ENCODE results near the gene MYOM1. TPM values are rescaled to one million over a fixed set of nuclear protein-coding genes. Genes with fewer than 3 reads are reported as not detected.

MYOM1 gene
- polyA plus RNA-seq (2013, experiment 1 of 2): 0.25 TPM
- 0.32 TPM for polyA plus RNA-seq (2013, experiment 2 of 2)

DNA sequence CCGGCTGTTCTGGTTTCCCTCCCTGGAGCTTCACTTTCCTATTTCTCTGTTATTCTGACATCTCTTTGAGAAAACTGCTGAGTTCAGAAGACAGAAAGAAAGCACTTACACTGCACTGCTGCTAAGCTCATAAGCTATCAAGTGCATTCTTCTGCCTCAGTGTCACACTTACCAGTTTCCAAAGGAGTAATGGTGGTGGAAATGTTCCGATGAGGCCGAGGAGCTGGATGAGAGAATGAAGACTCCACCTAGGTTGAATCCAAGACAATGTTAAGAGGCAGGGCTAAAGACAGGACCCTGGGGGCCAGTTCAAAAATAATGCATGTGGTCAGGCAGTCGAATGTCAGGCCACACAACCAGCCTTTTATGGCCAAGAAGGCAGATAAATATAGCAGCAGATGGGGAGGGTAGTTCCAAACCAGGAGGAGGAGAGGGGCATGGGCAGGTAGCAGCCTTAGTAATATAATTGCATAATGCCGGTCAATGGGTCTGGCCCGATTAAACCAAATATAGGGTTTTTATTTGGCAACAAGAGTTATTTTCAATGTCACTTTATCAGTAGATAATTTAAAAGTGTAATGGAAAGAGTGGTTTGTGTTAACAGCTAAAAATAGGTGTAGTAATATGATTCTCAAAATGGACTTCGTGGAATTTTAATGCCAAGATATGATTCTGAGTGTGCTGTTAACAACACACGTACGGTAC, at the start of gene MYOM1:
MYOM1 (minus strand) TSS at position 338 of the 705 bp plus-strand sequence. CDS start 4,745 bp downstream, outside the sequence.
- WGBS: 88% methylated on average over 9 of the region's 9 CpGs
- H3K4me1 ChIP-seq (ENCODE audit: insufficient read depth, low read length): peaks cover 13% of the 10 kb centered on the region
- no peaks in the 10 kb centered on the region for H3K9me3 ChIP-seq (ENCODE audit: insufficient read depth, low read depth, low read length)
- no peak within 1 kb of the TSS for H3K9ac ChIP-seq (ENCODE audit: low read depth, low read length)
- H3K27me3 ChIP-seq (ENCODE audit: insufficient read depth, low read length): no peaks in the 10 kb centered on the region
- H3K4me3 ChIP-seq (ENCODE audit: low read length): no peak within 1 kb of the TSS
- H3K36me3 ChIP-seq (ENCODE audit: insufficient read depth, low read length): no peaks in the 10 kb centered on the region
- no peak within 1 kb of the TSS for H3K27ac ChIP-seq (ENCODE audit: low read depth, low read length)

DNA sequence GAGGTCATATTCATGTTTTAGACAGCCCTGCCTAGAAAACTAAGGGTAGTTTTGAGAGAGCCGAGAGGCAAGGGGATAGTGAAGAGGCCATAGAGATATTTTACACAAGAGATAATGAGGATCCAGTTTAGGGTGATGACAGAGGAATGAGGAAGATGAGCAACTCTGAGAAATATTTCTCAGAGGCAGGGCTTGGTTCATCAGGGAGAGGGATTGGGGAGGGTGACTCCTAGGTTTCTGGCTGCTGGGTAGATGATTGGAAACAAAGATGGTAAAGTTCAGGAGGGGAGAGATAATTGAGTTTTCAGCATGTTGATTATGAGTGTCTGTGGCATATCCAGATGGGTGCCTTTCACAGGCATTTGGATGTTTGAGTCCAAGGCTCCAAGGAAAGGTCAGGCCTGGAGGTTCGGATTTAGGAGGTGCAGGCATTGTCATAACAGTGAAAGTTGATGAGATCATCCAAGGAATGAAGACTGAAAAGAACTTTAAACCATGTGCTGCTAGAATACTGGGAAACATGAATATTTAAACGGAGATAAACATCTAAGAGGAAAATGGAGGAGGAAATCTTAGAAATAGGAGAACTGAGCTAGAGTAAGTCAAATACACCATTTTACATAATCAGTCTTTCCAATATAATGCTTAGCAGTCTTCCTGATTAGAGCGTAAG, 49.6 kb upstream of the MYOM1 start:
- Histone ChIP-seq H3K27ac (ENCODE audit: low read depth, low read length) (no peak overlapping the region), H3K9me3 (ENCODE audit: insufficient read depth, low read depth, low read length) (no peaks in the 10 kb centered on the region), H3K4me1 (ENCODE audit: insufficient read depth, low read length) (peaks cover 7% of the 10 kb centered on the region), H3K36me3 (ENCODE audit: insufficient read depth, low read length) (peaks cover 23% of the 10 kb centered on the region), H3K9ac (ENCODE audit: low read depth, low read length) (no peak overlapping the region), H3K27me3 (ENCODE audit: insufficient read depth, low read length) (no peaks in the 10 kb centered on the region), H3K4me3 (ENCODE audit: low read length) (no peak overlapping the region)
- WGBS: 91% methylated on average over 4 of the region's 4 CpGs

GRCh38 chr18:3268306-3268705, 48.5 kb upstream of the MYOM1 start:
- Histone ChIP-seq H3K4me3 (ENCODE audit: low read length) (no peak overlapping the region), H3K9me3 (ENCODE audit: insufficient read depth, low read depth, low read length) (no peaks in the 10 kb centered on the region), H3K4me1 (ENCODE audit: insufficient read depth, low read length) (peaks cover 16% of the 10 kb centered on the region), H3K27me3 (ENCODE audit: insufficient read depth, low read length) (no peaks in the 10 kb centered on the region), H3K27ac (ENCODE audit: low read depth, low read length) (no peak overlapping the region), H3K9ac (ENCODE audit: low read depth, low read length) (no peak overlapping the region), H3K36me3 (ENCODE audit: insufficient read depth, low read length) (peaks cover 13% of the 10 kb centered on the region)

GRCh38 chr18:3266062-3266608, 46.4 kb upstream of the MYOM1 start:
- no peaks in the 10 kb centered on the region for H3K36me3 ChIP-seq (ENCODE audit: insufficient read depth, low read length)
- WGBS: 67% methylated on average over 7 of the region's 7 CpGs
- H3K27ac ChIP-seq (ENCODE audit: low read depth, low read length): no peak overlapping the region
- H3K27me3 ChIP-seq (ENCODE audit: insufficient read depth, low read length): no peaks in the 10 kb centered on the region
- no peak overlapping the region for H3K9ac ChIP-seq (ENCODE audit: low read depth, low read length)
- no peaks in the 10 kb centered on the region for H3K9me3 ChIP-seq (ENCODE audit: insufficient read depth, low read depth, low read length)
- no peak overlapping the region for H3K4me3 ChIP-seq (ENCODE audit: low read length)
- H3K4me1 ChIP-seq (ENCODE audit: insufficient read depth, low read length): peaks cover 17% of the 10 kb centered on the region

DNA sequence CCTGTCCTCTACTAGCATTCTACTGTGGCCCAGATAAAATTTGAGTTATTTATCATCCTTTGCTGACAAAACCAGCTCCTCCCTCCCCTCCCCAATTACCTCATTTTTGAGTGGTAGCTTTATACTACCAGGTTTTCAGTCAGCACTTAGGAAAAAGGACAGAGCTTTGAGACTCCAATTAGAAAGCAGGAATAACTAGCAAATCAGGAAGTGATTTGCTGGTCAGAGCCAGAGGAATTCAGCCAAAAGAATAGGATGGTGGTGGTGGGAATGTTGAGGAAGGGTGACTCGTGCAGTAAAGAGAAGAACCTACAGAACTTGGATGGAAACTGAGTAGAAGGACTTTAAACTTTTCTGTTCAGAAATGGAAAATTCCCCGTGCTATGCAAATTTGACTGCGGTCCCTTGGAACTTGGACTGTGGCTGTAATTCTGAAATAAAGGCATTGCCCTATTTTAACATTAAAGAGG, 45.8 kb upstream of the MYOM1 start:
- Histone ChIP-seq H3K4me3 (ENCODE audit: low read length) (no peak overlapping the region), H3K36me3 (ENCODE audit: insufficient read depth, low read length) (no peaks in the 10 kb centered on the region), H3K4me1 (ENCODE audit: insufficient read depth, low read length) (peaks cover 20% of the 10 kb centered on the region)

DNA sequence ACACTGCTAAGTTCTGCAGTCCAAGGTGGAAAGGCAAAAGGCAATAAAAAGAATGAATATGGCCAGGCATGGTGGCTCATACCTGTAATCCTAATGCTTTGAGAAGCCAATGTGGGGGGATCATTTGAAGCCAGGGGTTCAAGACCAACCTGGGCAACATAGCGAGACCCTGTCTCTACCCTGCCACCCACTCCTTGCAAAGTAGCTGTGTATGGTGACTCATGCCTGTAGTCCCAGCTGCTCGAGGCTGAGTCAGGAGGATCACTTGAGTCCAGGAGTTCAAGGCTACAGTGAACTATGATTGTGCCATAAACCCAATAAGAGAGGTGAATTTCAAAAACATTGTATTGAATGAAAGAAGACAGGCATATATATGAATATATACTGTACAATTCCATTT, 44.6 kb upstream of the MYOM1 start:
- Histone ChIP-seq H3K9ac (ENCODE audit: low read depth, low read length) (no peak overlapping the region), H3K27ac (ENCODE audit: low read depth, low read length) (no peak overlapping the region), H3K27me3 (ENCODE audit: insufficient read depth, low read length) (no peaks in the 10 kb centered on the region), H3K9me3 (ENCODE audit: insufficient read depth, low read depth, low read length) (no peaks in the 10 kb centered on the region), H3K36me3 (ENCODE audit: insufficient read depth, low read length) (no peaks in the 10 kb centered on the region), H3K4me1 (ENCODE audit: insufficient read depth, low read length) (peaks cover 19% of the 10 kb centered on the region), H3K4me3 (ENCODE audit: low read length) (no peak overlapping the region)
- 82% methylated on average over 2 of the region's 2 CpGs for WGBS

More for the DNA sequence above, 45.8 kb upstream of the MYOM1 start:
- H3K27ac ChIP-seq (ENCODE audit: low read depth, low read length): no peak overlapping the region
- no peaks in the 10 kb centered on the region for H3K9me3 ChIP-seq (ENCODE audit: insufficient read depth, low read depth, low read length)
- 88% methylated on average over 3 of the region's 3 CpGs for WGBS
- H3K27me3 ChIP-seq (ENCODE audit: insufficient read depth, low read length): no peaks in the 10 kb centered on the region
- no peak overlapping the region for H3K9ac ChIP-seq (ENCODE audit: low read depth, low read length)

GRCh38 chr18:3263132-3263700, 43.4 kb upstream of the MYOM1 start:
- Histone ChIP-seq H3K9me3 (ENCODE audit: insufficient read depth, low read depth, low read length) (no peaks in the 10 kb centered on the region), H3K27me3 (ENCODE audit: insufficient read depth, low read length) (no peaks in the 10 kb centered on the region), H3K4me3 (ENCODE audit: low read length) (peak overlapping the region; percentile 87), H3K36me3 (ENCODE audit: insufficient read depth, low read length) (peaks cover 10% of the 10 kb centered on the region), H3K27ac (ENCODE audit: low read depth, low read length) (no peak overlapping the region), H3K9ac (ENCODE audit: low read depth, low read length) (peak overlapping the region; percentile 100), H3K4me1 (ENCODE audit: insufficient read depth, low read length) (peaks cover 17% of the 10 kb centered on the region; the same call in 1 of the 2 replicates)
- WGBS: 26% methylated on average over 8 of the region's 8 CpGs

DNA sequence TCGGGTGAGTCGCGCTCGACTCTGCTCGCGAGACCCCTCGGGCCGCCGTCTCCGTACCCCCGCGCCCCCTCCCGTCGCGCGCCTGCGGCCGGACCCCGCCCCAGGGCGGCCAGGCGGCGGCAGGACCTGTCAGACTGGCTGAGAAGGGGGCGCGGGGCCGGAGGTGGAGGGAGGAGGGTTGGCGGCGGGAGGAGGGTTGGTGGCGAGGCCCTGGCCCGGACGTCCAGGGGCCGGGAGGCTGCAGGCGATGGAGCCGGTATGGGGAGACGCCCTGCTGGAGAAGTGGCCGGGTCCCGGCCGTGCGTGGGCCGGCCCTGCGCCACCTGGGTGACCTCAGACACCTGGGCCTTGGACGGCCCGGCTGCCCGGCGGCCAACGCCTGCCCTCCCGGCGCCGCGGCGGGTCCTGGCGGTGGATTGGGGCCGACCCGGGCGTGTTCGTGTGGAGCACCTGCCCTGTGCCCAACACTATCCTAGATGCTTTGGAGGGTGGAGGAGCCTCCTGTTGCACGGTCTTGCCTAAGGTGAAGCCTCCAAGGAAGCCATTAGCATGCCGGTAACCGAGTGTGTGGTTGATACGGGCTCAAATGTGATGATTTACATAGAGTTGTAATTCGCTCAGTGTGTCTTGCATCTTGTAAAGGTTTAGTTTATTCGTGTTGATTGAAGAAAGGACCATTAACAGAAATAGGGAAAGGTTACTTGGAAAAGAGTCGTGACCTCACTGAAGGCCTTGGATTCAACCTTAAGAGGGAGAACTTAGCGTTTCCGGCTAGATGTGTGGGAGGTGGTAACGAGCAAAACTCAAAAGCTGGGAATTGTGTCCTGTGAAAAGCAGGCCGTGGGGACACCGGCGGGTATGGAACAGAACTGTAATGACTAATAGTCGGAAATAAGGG, 42.7 kb upstream of the MYOM1 start:
- no peaks in the 10 kb centered on the region for H3K27me3 ChIP-seq (ENCODE audit: insufficient read depth, low read length)

GRCh38 chr18:3261373-3262233, 41.8 kb upstream of the MYOM1 start, which contains the start of gene MYL12B:
Gene MYL12B, plus strand, starts transcription at chr18:3262133. Its CDS starts 10,766 bp downstream, at chr18:3272899.
- H3K9ac ChIP-seq (ENCODE audit: low read depth, low read length): peak within 1 kb of the TSS; percentile 100
- peak within 1 kb of the TSS; percentile 87 for H3K4me3 ChIP-seq (ENCODE audit: low read length)
- peaks cover 24% of the 10 kb centered on the region for H3K4me1 ChIP-seq (ENCODE audit: insufficient read depth, low read length)

More for the DNA sequence above, 42.7 kb upstream of the MYOM1 start:
- no peaks in the 10 kb centered on the region for H3K9me3 ChIP-seq (ENCODE audit: insufficient read depth, low read depth, low read length)
- WGBS: under 1% methylated on average over 69 of the region's 69 CpGs
- H3K9ac ChIP-seq (ENCODE audit: low read depth, low read length): peak overlapping the region; percentile 100
- H3K4me3 ChIP-seq (ENCODE audit: low read length): peak overlapping the region; percentile 87
- H3K27ac ChIP-seq (ENCODE audit: low read depth, low read length): peak overlapping the region; percentile 99
- H3K4me1 ChIP-seq (ENCODE audit: insufficient read depth, low read length): peaks cover 20% of the 10 kb centered on the region
- H3K36me3 ChIP-seq (ENCODE audit: insufficient read depth, low read length): peaks cover 17% of the 10 kb centered on the region

DNA sequence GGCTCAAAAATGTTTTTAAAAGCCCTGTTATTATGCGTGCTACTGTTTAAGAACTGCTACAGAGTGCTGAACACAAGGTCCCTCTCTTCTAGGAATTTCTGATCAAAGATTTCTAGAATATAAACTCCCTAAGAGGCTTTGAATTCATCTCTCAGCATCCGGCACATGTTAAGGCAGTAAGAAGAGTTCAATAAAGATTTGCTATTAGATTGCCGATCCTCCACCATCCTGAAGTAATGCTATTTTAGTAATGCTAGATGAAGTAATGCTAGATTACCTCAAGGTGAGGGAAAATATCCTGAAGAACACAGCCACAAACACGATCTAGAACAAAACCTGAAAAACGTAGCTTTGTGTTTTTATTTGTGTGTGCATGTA, 41.2 kb upstream of the MYOM1 start:
- Histone ChIP-seq H3K9me3 (ENCODE audit: insufficient read depth, low read depth, low read length) (no peaks in the 10 kb centered on the region), H3K4me1 (ENCODE audit: insufficient read depth, low read length) (peaks cover 24% of the 10 kb centered on the region), H3K9ac (ENCODE audit: low read depth, low read length) (peak overlapping the region; percentile 100), H3K27ac (ENCODE audit: low read depth, low read length) (peak overlapping the region; percentile 99), H3K36me3 (ENCODE audit: insufficient read depth, low read length) (peaks cover 32% of the 10 kb centered on the region), H3K4me3 (ENCODE audit: low read length) (peak overlapping the region; percentile 87), H3K27me3 (ENCODE audit: insufficient read depth, low read length) (no peaks in the 10 kb centered on the region)
- WGBS: 42% methylated on average over 5 of the region's 5 CpGs

More at GRCh38 chr18:3261373-3262233, 41.8 kb upstream of the MYOM1 start, which contains the start of gene MYL12B:
- no peaks in the 10 kb centered on the region for H3K27me3 ChIP-seq (ENCODE audit: insufficient read depth, low read length)
- H3K36me3 ChIP-seq (ENCODE audit: insufficient read depth, low read length): peaks cover 26% of the 10 kb centered on the region
- under 1% methylated on average over 84 of the region's 84 CpGs for WGBS
- peak within 1 kb of the TSS; percentile 99 for H3K27ac ChIP-seq (ENCODE audit: low read depth, low read length)
- H3K9me3 ChIP-seq (ENCODE audit: insufficient read depth, low read depth, low read length): no peaks in the 10 kb centered on the region

Data from HUES64 (cell line).